ENCODE results near the gene SEMA4D.

DNA sequence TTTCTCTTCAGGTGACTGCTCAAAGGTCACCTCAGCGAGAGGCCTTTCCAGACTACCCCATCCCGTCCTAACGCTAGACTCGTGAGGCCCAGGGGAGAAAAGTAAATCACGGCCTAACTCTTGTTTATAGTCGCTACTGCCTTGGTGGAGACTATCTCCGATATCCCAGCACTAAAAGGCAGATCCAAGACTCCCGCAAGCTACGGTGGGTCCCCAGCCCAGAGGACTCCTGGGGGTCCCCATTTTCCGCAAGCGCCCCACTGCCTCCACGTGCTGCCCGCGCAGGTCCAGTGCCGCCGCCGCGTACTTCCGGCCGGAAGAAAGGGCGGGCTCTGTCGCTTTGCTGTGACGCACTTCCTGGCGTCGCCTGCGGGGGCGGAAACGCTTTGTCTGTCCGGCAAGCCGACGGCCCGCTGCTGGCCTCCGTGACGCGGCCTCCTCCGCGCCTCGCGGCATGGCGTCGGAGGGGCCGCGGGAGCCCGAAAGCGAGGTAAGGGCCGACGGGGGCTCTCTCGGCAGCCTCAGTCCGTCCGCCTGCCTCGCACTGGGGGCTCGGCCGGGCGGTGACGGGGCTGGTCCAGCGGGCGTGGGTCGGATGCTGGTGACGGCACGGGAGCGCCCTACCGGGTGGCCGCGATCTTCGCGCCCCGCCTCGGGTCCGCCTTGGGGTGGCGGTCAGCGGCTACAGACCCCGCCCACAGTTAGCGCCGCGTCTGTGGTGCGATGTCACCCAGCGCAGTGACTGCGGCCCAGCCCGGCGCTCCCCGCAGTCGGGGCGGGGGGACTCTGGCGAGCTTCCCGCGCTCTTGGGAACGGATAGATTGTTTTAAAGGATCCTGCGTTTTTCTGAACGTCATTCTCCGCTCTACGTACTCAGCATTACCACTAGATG is 179.5 kb downstream of the SEMA4D start, which contains the start of gene SECISBP2:
- peak; percentile 56 to 74 (median 72) for TF ChIP-seq CTCF (IDR thresholded peaks at IDR 0.05)
- TF ChIP-seq POLR2A (IDR thresholded peaks at IDR 0.05) = peak; percentile 89 to 99

All from uterus (tissue), 2 donors.